ENCODE data around the gene SETD2. TPM values are rescaled to one million over a fixed set of nuclear protein-coding genes. Genes with fewer than 3 reads are reported as not detected.

SETD2 gene
- total and polyA plus RNA-seq, 2 of the 8 experiments (the other 6 are each of a cell fraction or from before 2014, with no cell fraction given), result 15.7 to 46.3 TPM

DNA sequence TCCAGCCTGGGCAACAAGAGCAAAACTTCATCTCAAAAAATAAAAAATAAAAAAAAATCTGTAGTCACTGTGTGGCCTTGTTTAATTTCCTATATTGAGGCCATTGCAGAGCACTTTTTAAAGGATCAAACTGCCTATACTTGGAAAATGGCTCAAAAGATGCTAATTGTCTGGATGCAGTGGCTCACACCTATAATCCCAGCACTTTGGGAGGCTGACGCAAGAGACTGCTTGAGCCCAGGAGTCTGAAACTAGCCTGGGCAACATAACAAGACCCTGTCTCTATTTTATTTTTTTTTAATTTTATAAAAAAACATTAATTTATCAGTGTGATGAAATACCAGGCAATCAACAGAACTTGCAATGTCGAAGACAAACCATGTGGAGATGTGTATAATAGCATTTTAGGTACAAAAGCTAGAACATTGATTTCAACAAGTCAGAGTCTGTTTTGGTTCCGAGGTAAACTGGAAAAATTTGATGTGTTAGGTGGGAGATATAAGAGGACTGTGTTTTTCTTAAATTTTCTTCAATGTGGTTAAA, 47.0 kb upstream of the SETD2 start (continued):
- no peak for TF ChIP-seq JUN (IDR thresholded peaks at IDR 0.05; ENCODE audit: low read depth, low read length)
- TF ChIP-seq BCL11A (IDR thresholded peaks at IDR 0.05; ENCODE audit: low read depth in 2 of 2, low read length in 2 of 2), result no peak
- TF ChIP-seq, protein P1, sequence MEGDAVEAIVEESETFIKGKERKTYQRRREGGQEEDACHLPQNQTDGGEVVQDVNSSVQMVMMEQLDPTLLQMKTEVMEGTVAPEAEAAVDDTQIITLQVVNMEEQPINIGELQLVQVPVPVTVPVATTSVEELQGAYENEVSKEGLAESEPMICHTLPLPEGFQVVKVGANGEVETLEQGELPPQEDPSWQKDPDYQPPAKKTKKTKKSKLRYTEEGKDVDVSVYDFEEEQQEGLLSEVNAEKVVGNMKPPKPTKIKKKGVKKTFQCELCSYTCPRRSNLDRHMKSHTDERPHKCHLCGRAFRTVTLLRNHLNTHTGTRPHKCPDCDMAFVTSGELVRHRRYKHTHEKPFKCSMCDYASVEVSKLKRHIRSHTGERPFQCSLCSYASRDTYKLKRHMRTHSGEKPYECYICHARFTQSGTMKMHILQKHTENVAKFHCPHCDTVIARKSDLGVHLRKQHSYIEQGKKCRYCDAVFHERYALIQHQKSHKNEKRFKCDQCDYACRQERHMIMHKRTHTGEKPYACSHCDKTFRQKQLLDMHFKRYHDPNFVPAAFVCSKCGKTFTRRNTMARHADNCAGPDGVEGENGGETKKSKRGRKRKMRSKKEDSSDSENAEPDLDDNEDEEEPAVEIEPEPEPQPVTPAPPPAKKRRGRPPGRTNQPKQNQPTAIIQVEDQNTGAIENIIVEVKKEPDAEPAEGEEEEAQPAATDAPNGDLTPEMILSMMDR (IDR thresholded peaks at IDR 0.05; ENCODE audit: control extremely low read depth in 1 of 3, insufficient read depth in 1 of 3, low read depth in 1 of 3, low read length in 3 of 3), result no peak
- TF ChIP-seq, protein P2, sequence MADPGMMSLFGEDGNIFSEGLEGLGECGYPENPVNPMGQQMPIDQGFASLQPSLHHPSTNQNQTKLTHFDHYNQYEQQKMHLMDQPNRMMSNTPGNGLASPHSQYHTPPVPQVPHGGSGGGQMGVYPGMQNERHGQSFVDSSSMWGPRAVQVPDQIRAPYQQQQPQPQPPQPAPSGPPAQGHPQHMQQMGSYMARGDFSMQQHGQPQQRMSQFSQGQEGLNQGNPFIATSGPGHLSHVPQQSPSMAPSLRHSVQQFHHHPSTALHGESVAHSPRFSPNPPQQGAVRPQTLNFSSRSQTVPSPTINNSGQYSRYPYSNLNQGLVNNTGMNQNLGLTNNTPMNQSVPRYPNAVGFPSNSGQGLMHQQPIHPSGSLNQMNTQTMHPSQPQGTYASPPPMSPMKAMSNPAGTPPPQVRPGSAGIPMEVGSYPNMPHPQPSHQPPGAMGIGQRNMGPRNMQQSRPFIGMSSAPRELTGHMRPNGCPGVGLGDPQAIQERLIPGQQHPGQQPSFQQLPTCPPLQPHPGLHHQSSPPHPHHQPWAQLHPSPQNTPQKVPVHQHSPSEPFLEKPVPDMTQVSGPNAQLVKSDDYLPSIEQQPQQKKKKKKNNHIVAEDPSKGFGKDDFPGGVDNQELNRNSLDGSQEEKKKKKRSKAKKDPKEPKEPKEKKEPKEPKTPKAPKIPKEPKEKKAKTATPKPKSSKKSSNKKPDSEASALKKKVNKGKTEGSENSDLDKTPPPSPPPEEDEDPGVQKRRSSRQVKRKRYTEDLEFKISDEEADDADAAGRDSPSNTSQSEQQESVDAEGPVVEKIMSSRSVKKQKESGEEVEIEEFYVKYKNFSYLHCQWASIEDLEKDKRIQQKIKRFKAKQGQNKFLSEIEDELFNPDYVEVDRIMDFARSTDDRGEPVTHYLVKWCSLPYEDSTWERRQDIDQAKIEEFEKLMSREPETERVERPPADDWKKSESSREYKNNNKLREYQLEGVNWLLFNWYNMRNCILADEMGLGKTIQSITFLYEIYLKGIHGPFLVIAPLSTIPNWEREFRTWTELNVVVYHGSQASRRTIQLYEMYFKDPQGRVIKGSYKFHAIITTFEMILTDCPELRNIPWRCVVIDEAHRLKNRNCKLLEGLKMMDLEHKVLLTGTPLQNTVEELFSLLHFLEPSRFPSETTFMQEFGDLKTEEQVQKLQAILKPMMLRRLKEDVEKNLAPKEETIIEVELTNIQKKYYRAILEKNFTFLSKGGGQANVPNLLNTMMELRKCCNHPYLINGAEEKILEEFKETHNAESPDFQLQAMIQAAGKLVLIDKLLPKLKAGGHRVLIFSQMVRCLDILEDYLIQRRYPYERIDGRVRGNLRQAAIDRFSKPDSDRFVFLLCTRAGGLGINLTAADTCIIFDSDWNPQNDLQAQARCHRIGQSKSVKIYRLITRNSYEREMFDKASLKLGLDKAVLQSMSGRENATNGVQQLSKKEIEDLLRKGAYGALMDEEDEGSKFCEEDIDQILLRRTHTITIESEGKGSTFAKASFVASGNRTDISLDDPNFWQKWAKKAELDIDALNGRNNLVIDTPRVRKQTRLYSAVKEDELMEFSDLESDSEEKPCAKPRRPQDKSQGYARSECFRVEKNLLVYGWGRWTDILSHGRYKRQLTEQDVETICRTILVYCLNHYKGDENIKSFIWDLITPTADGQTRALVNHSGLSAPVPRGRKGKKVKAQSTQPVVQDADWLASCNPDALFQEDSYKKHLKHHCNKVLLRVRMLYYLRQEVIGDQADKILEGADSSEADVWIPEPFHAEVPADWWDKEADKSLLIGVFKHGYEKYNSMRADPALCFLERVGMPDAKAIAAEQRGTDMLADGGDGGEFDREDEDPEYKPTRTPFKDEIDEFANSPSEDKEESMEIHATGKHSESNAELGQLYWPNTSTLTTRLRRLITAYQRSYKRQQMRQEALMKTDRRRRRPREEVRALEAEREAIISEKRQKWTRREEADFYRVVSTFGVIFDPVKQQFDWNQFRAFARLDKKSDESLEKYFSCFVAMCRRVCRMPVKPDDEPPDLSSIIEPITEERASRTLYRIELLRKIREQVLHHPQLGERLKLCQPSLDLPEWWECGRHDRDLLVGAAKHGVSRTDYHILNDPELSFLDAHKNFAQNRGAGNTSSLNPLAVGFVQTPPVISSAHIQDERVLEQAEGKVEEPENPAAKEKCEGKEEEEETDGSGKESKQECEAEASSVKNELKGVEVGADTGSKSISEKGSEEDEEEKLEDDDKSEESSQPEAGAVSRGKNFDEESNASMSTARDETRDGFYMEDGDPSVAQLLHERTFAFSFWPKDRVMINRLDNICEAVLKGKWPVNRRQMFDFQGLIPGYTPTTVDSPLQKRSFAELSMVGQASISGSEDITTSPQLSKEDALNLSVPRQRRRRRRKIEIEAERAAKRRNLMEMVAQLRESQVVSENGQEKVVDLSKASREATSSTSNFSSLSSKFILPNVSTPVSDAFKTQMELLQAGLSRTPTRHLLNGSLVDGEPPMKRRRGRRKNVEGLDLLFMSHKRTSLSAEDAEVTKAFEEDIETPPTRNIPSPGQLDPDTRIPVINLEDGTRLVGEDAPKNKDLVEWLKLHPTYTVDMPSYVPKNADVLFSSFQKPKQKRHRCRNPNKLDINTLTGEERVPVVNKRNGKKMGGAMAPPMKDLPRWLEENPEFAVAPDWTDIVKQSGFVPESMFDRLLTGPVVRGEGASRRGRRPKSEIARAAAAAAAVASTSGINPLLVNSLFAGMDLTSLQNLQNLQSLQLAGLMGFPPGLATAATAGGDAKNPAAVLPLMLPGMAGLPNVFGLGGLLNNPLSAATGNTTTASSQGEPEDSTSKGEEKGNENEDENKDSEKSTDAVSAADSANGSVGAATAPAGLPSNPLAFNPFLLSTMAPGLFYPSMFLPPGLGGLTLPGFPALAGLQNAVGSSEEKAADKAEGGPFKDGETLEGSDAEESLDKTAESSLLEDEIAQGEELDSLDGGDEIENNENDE (IDR thresholded peaks at IDR 0.05; ENCODE audit: insufficient replicate concordance, low read length), result no peak
- no peak for TF ChIP-seq ZNF274 (IDR thresholded peaks at IDR 0.05; ENCODE audit: borderline replicate concordance, extremely low read depth, low read length)
- TF ChIP-seq, protein P3, sequence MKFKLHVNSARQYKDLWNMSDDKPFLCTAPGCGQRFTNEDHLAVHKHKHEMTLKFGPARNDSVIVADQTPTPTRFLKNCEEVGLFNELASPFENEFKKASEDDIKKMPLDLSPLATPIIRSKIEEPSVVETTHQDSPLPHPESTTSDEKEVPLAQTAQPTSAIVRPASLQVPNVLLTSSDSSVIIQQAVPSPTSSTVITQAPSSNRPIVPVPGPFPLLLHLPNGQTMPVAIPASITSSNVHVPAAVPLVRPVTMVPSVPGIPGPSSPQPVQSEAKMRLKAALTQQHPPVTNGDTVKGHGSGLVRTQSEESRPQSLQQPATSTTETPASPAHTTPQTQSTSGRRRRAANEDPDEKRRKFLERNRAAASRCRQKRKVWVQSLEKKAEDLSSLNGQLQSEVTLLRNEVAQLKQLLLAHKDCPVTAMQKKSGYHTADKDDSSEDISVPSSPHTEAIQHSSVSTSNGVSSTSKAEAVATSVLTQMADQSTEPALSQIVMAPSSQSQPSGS (IDR thresholded peaks at IDR 0.05; ENCODE audit: low read length), result no peak

Measured in H1 (cell line).